OCI-LY1 (cell line): ENCODE results near the gene MATK.
A peak's percentile ranks its signal among the peaks of the same experiment; 100 is the strongest.

Source experiments
- H2AFZ ChIP-seq: fragments of 200-600 bp; sonication (generic), shearing (Covaris generic); 2 replicates; pipeline ENCODE4 v1.6.0; 2014; ENCODE audit warnings: antibody characterized with exemption, mild to moderate bottlenecking, low read length
- H3F3A ChIP-seq: fragments of 200-600 bp; sonication (generic), shearing (Covaris generic); 2 replicates; pipeline ENCODE4 v1.6.0; 2014; ENCODE audit warnings: mild to moderate bottlenecking, antibody characterized with exemption, low read length, moderate library complexity; ENCODE audit not compliant: insufficient read depth
- H3K27ac ChIP-seq: fragments of 200-600 bp; sonication (generic); 2 replicates; pipeline ENCODE4 v1.5.1; 2014; ENCODE audit warnings: low read length, mixed run types, mild to moderate bottlenecking, low read depth; ENCODE audit not compliant: poor library complexity, severe bottlenecking
- H3K27me3 ChIP-seq: fragments of 200-600 bp; sonication (generic); 2 replicates; pipeline ENCODE4 v1.6.0; 2014; ENCODE audit warnings: antibody characterized with exemption, mild to moderate bottlenecking, low read length, moderate library complexity; ENCODE audit not compliant: insufficient read depth
- H3K36me3 ChIP-seq: fragments of 200-600 bp; sonication (generic); 2 replicates; pipeline ENCODE4 v1.6.1; 2014; ENCODE audit warnings: mild to moderate bottlenecking, antibody characterized with exemption, low read length, moderate library complexity, mixed read lengths; ENCODE audit not compliant: insufficient read depth
- H3K4me1 ChIP-seq: fragments of 200-600 bp; sonication (generic); 2 replicates; pipeline ENCODE4 v1.5.1; 2014; ENCODE audit warnings: mild to moderate bottlenecking, low read length, moderate library complexity; ENCODE audit not compliant: insufficient read depth, severe bottlenecking
- H3K4me2 ChIP-seq: fragments of 200-600 bp; sonication (generic), shearing (Covaris generic); 2 replicates; pipeline ENCODE4 v1.6.1; 2014; ENCODE audit warnings: low read length
- H3K4me3 ChIP-seq: fragments of 200-600 bp; sonication (generic); 2 replicates; pipeline ENCODE4 v1.5.1; 2014; ENCODE audit warnings: low read length, low read depth, mild to moderate bottlenecking, mixed read lengths; ENCODE audit not compliant: poor library complexity, severe bottlenecking
- H3K79me2 ChIP-seq: fragments of 200-600 bp; shearing (Covaris generic); 2 replicates; pipeline ENCODE4 v1.6.1; 2016; ENCODE audit warnings: mixed run types, low read length, mixed read lengths; ENCODE audit not compliant: insufficient read depth
- H3K9ac ChIP-seq: fragments of 200-600 bp; sonication (generic), shearing (Covaris generic); 2 replicates; pipeline ENCODE4 v1.6.1; 2014; ENCODE audit warnings: mild to moderate bottlenecking, low read length, mixed read lengths
- H3K9me2 ChIP-seq: fragments of 200-600 bp; sonication (generic), shearing (Covaris generic); 2 replicates; pipeline ENCODE4 v1.6.1; 2014; ENCODE audit warnings: low read depth, mild to moderate bottlenecking, low read length, mixed read lengths
- H3K9me3 ChIP-seq: fragments of 200-600 bp; shearing (Covaris generic); 2 replicates; pipeline ENCODE4 v1.6.1; 2014; ENCODE audit warnings: low read length, mixed read lengths
- H4K20me1 ChIP-seq: fragments of 200-600 bp; sonication (generic), shearing (Covaris generic); 2 replicates; pipeline ENCODE4 v1.6.0; 2016; ENCODE audit warnings: mild to moderate bottlenecking, low read length; ENCODE audit not compliant: insufficient read depth
- CTCF ChIP-seq: fragments of 200-600 bp; sonication (generic), shearing (Covaris generic); IDR thresholded peaks from 2 replicates; pipeline ENCODE4 v1.5.1; 2017; ENCODE audit warnings: mild to moderate bottlenecking, antibody characterized with exemption, low read length, moderate library complexity, mixed read lengths
- EZH2 ChIP-seq: fragments of 200-600 bp; sonication (generic), shearing (Covaris generic); IDR thresholded peaks from 2 replicates; pipeline ENCODE4 v1.8.0; 2017; ENCODE audit warnings: borderline replicate concordance, mixed run types, mild to moderate bottlenecking, antibody characterized with exemption, low read length, moderate library complexity, mixed read lengths

Gene MATK

GRCh38 chr19:3783660-3784584 lies 2.3 kb downstream of the MATK start:
- Histone ChIP-seq H3F3A (no peaks in the 10 kb centered on the region), H3K9me3 (peaks cover 13% of the 10 kb centered on the region), H3K27me3 (peaks cover 8% of the 10 kb centered on the region; the same call in 1 of the 2 replicates), H3K36me3 (no peaks in the 10 kb centered on the region; the same call in 1 of the 2 replicates), H3K9me2 (no peaks in the 10 kb centered on the region), H3K4me3 (no peak overlapping the region), H3K79me2 (no peaks in the 10 kb centered on the region), H3K4me2 (no peak overlapping the region), H3K9ac (no peak overlapping the region), H4K20me1 (no peaks in the 10 kb centered on the region), H2AFZ (no peak overlapping the region), H3K4me1 (no peaks in the 10 kb centered on the region), H3K27ac (no peak overlapping the region)
- no peak for TF ChIP-seq EZH2
- peak; percentile 28; the same call in 1 of the 2 replicates for TF ChIP-seq CTCF

GRCh38 chr19:3782903-3783302 lies 3.3 kb downstream of the MATK start:
- TF ChIP-seq CTCF (no peak), EZH2 (no peak)
- no peaks in the 10 kb centered on the region; the same call in 1 of the 2 replicates for H3K36me3 ChIP-seq
- no peak overlapping the region for H3K9ac ChIP-seq
- H3K4me2 ChIP-seq: no peak overlapping the region
- no peaks in the 10 kb centered on the region for H3K4me1 ChIP-seq
- H3F3A ChIP-seq: no peaks in the 10 kb centered on the region
- no peak overlapping the region for H3K4me3 ChIP-seq
- H3K27ac ChIP-seq: no peak overlapping the region
- H3K9me2 ChIP-seq: no peaks in the 10 kb centered on the region
- H4K20me1 ChIP-seq: no peaks in the 10 kb centered on the region
- H3K79me2 ChIP-seq: no peaks in the 10 kb centered on the region
- H3K27me3 ChIP-seq: peaks cover 8% of the 10 kb centered on the region; the same call in 1 of the 2 replicates
- H2AFZ ChIP-seq: no peak overlapping the region
- peaks cover 13% of the 10 kb centered on the region for H3K9me3 ChIP-seq

GRCh38 chr19:3782330-3782729 lies 3.9 kb downstream of the MATK start:
- no peaks in the 10 kb centered on the region for H3K9me2 ChIP-seq
- H2AFZ ChIP-seq: no peak overlapping the region
- TF ChIP-seq EZH2: no peak
- no peak for TF ChIP-seq CTCF
- H3K27me3 ChIP-seq: peaks cover 8% of the 10 kb centered on the region; the same call in 1 of the 2 replicates
- H3F3A ChIP-seq: no peaks in the 10 kb centered on the region
- H3K79me2 ChIP-seq: no peaks in the 10 kb centered on the region
- peaks cover 13% of the 10 kb centered on the region for H3K9me3 ChIP-seq
- H3K4me1 ChIP-seq: no peaks in the 10 kb centered on the region
- no peak overlapping the region for H3K4me2 ChIP-seq
- no peak overlapping the region for H3K27ac ChIP-seq
- no peak overlapping the region for H3K9ac ChIP-seq
- no peak overlapping the region for H3K4me3 ChIP-seq
- no peaks in the 10 kb centered on the region; the same call in 1 of the 2 replicates for H3K36me3 ChIP-seq
- no peaks in the 10 kb centered on the region for H4K20me1 ChIP-seq
